Measurements from ENCODE around the gene MAST4.

The MAST4 gene

DNA sequence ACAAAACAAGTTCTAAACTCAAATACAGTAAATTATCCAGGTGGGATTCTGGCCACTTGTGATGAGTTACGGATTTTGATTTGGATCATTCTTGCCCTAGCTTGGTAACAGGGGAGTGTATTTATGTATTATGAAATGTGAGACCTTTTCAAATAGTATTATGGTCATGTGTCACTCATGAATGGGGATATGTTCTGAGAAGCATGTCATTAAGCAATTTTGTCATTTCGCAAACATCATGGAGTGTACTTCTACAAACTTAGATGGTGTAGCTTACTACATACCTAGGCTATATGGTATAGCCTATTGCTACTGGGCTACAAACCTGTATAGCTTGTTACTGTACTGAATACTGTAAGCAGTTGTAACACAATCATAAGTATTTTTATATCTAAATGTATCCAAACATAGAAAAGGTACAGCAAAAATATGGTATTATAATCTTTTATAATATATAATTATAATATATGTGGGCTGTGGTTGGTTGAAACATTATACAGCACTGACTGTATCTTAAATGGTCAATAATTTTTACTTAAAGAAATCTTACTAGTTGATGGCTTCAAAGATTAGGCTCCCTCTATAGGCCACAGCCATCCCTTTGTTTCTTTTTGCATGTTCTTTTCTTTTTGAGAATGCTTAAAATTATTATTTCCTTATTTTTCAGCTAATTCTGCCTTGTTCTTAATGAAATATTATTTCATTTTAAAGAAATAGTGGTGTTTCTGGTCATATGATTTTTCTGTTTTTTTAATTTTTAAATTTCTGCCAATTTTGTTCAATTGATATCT, 128.4 kb downstream of the MAST4 start:
- H3K4me3 ChIP-seq (ENCODE audit: low read depth, low read length) = no peak overlapping the region
- TF ChIP-seq, protein P1, sequence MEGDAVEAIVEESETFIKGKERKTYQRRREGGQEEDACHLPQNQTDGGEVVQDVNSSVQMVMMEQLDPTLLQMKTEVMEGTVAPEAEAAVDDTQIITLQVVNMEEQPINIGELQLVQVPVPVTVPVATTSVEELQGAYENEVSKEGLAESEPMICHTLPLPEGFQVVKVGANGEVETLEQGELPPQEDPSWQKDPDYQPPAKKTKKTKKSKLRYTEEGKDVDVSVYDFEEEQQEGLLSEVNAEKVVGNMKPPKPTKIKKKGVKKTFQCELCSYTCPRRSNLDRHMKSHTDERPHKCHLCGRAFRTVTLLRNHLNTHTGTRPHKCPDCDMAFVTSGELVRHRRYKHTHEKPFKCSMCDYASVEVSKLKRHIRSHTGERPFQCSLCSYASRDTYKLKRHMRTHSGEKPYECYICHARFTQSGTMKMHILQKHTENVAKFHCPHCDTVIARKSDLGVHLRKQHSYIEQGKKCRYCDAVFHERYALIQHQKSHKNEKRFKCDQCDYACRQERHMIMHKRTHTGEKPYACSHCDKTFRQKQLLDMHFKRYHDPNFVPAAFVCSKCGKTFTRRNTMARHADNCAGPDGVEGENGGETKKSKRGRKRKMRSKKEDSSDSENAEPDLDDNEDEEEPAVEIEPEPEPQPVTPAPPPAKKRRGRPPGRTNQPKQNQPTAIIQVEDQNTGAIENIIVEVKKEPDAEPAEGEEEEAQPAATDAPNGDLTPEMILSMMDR (IDR thresholded peaks at IDR 0.05; ENCODE audit: low read depth, low read length) = no peak

DNA sequence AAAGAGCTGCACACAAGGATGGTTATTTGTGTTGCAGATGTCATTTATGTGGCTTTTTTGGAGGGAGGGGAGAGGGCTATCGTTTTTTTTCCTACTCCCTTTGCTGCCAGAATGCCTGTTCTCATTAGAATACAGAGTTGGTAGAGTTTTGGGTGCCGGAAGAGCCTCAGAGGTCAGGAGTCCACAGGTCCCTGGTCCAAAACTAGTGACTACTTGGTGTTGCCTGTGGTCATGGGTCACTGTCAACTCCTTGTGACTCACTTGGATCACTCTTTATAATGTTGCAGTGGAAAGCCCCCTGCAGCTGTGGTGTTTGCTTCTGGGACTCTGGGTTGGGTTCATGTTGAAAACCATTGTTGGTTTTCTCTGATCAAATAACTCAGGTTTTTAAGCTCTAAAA, 131.4 kb downstream of the MAST4 start:
- TF ChIP-seq, protein P1 (IDR thresholded peaks at IDR 0.05; ENCODE audit: low read depth, low read length) = no peak
- no peak overlapping the region for H3K4me3 ChIP-seq (ENCODE audit: low read depth, low read length)

- no peak overlapping the region for H3K4me3 ChIP-seq (ENCODE audit: low read depth, low read length)
- TF ChIP-seq, protein P1 (IDR thresholded peaks at IDR 0.05; ENCODE audit: low read depth, low read length) = no peak
Measured at GRCh38 chr5:66728049-66728448, 131.9 kb downstream of the MAST4 start.

DNA sequence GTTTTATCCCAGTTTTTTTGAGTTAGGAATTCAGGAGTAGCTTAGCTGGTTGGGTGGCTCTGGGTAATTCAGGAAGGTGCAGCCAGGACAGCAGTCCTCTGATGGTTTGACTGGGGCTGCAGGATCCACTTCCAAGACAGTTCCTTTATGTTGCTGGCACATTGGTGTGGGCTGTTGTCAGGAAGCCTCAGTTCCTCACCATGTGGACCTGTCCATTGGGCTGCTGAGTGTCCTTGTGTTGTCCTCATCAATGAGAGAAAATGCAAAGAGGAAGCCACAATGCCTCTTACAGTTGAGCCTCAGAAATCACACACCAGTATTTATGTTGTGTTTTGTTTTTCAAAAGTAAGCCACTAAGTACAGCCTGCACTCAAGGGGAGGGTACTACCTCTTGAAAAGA, 140.9 kb downstream of the MAST4 start:
- TF ChIP-seq, protein P1 (IDR thresholded peaks at IDR 0.05; ENCODE audit: low read depth, low read length) = no peak
- H3K4me3 ChIP-seq (ENCODE audit: low read depth, low read length) = no peak overlapping the region

DNA sequence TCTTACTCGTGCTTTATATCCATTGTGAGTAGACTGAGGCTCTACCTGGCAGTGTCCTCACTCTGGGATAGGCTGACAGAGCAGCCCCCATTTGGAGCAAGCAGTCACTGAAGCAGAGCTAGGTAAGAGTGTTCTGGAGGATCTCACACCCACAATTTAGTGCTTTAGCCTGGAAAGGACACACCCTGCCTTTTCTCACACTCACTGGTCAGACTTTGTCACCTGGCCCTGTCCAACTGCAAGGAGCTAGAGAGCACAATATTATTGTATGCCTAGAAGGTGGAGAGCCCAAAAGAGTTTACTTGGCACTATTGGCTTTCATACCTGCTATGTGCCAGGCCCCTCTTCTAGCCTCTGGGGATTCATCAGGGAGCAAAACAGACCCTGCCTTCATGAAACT, 141.9 kb downstream of the MAST4 start:
- TF ChIP-seq, protein P1 (IDR thresholded peaks at IDR 0.05; ENCODE audit: low read depth, low read length) = no peak
- no peak overlapping the region for H3K4me3 ChIP-seq (ENCODE audit: low read depth, low read length)

DNA sequence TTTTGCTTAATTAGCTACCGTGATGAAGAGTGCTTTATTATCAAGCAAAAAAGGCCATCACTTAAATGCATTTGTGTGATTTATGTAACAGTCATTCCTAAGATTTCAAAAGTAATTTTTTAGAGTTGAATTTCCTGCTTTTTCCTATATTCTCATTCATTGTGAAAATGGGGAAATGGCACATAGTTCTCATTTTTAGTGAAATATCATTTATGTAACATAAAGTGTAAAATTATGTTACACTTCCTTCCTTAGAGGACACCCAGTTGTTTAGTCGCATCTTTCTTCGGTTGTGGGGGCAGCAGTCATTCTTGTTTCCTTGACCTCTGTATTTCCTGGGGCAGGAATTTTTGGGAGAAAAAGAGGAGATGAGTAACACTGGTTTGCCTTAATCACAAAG, 142.8 kb downstream of the MAST4 start:
- TF ChIP-seq, protein P1 (IDR thresholded peaks at IDR 0.05; ENCODE audit: low read depth, low read length) = no peak
- H3K4me3 ChIP-seq (ENCODE audit: low read depth, low read length) = no peak overlapping the region

- no peak overlapping the region for H3K4me3 ChIP-seq (ENCODE audit: low read depth, low read length)
- TF ChIP-seq, protein P1 (IDR thresholded peaks at IDR 0.05; ENCODE audit: low read depth, low read length) = no peak
Measured at GRCh38 chr5:66739951-66740350, 143.8 kb downstream of the MAST4 start.

All from WI38 (cell line).